HG02678 (cell line): ENCODE measurements around the gene CD300LF.
A peak's percentile ranks its signal among the peaks of the same experiment; 100 is the strongest.

ENCODE experiments used
- ATAC-seq: cut with Tn5 transposase; IDR thresholded peaks from one replicate; pipeline ENCODE4 v1.9.1; 2021; ENCODE audit warnings: mild to moderate bottlenecking, moderate library complexity; ENCODE audit not compliant: unreplicated experiment

Gene CD300LF

GRCh38 chr17:74712756-74713155 is at the start of gene CD300LF:
TSS of gene CD300LF (minus strand) at chr17:74712923. CDS start at chr17:74712866, 57 bp downstream.
- no peak for ATAC-seq

GRCh38 chr17:74761931-74762330 is 49.2 kb upstream of the CD300LF start:
- no peak for ATAC-seq

GRCh38 chr17:74761419-74761818 is 48.7 kb upstream of the CD300LF start:
- no peak for ATAC-seq

GRCh38 chr17:74760404-74761105 is 47.8 kb upstream of the CD300LF start:
- ATAC-seq: no peak

GRCh38 chr17:74759941-74760340 is 47.2 kb upstream of the CD300LF start:
- ATAC-seq: no peak

GRCh38 chr17:74759243-74759801 is 46.6 kb upstream of the CD300LF start:
- ATAC-seq: peak; percentile 77

GRCh38 chr17:74758848-74759168 is 46.1 kb upstream of the CD300LF start:
- ATAC-seq: no peak

GRCh38 chr17:74757931-74758847 is 45.5 kb upstream of the CD300LF start:
- no peak for ATAC-seq

- no peak for ATAC-seq
These were observed 44.8 kb upstream of the CD300LF start for GRCh38 chr17:74757502-74757901.

- ATAC-seq: no peak
These were observed 44.2 kb upstream of the CD300LF start for GRCh38 chr17:74756891-74757290.

- no peak for ATAC-seq
These were observed 42.8 kb upstream of the CD300LF start for GRCh38 chr17:74755533-74755932.

GRCh38 chr17:74754832-74755231 is 42.1 kb upstream of the CD300LF start:
- ATAC-seq: no peak

- no peak for ATAC-seq
These were observed 40.2 kb upstream of the CD300LF start for GRCh38 chr17:74752822-74753401.

- ATAC-seq: no peak
These were observed 39.7 kb upstream of the CD300LF start for GRCh38 chr17:74752415-74752814.

- no peak for ATAC-seq
These were observed 37.8 kb upstream of the CD300LF start for GRCh38 chr17:74750327-74751069.

- no peak for ATAC-seq
These were observed 37.3 kb upstream of the CD300LF start for GRCh38 chr17:74750039-74750326.

- peak; percentile 9 for ATAC-seq
These were observed 36.7 kb upstream of the CD300LF start for GRCh38 chr17:74749279-74750038.

- ATAC-seq: peak; percentile 89
These were observed 36.0 kb upstream of the CD300LF start, which contains the start of gene NHERF1 for GRCh38 chr17:74748529-74749278. TSS of gene NHERF1 (plus strand) at chr17:74748628. CDS start at chr17:74748847, 219 bp downstream.

GRCh38 chr17:74748279-74748528 is 35.5 kb upstream of the CD300LF start:
- no peak for ATAC-seq

GRCh38 chr17:74746922-74747321 is 34.2 kb upstream of the CD300LF start:
- ATAC-seq: no peak
